K562 (cell line): ENCODE measurements around the gene ATP5PB. TPM values are rescaled to one million over a fixed set of nuclear protein-coding genes. Genes with fewer than 3 reads are reported as not detected.

Source experiments
- BCL6 ChIP-seq: fragments of 250-450 bp; sonication (Bioruptor Pico); IDR thresholded peaks from 2 replicates; pipeline ENCODE4 v1.4.0; 2020
- BMI1 ChIP-seq: fragments of 150-350 bp; IDR thresholded peaks from 2 replicates; pipeline ENCODE4 v1.6.1; 2014; ENCODE audit warnings: low read length
- CEBPG ChIP-seq, 3 experiments: fragments of 200-800 bp in 1 of 3; sonication (Bioruptor generic) in 1 of 3; sonication (generic) in 1 of 3; formaldehyde crosslinking in 1 of 3; IDR thresholded peaks in 2 of 3; conservative IDR thresholded peaks in 1 of 3; 2 replicates each; pipeline versions ENCODE4 v1.6.1 to v1.8.0; 2016 to 2022; ENCODE audit warnings: missing compliant biosample characterization in 2 of 3, missing genetic modification characterization in 2 of 3, mild to moderate bottlenecking in 1 of 3, missing genetic modification reagents in 1 of 3
- CTCFL ChIP-seq: IDR thresholded peaks from 2 replicates; pipeline ENCODE4 v1.6.1; 2011; ENCODE audit warnings: borderline replicate concordance, low read depth, mild to moderate bottlenecking, moderate library complexity, low read length; ENCODE audit not compliant: insufficient read depth, poor library complexity, severe bottlenecking
- DIDO1 ChIP-seq: fragments of 450-650 bp; IDR thresholded peaks from 2 replicates; pipeline ENCODE4 v1.6.1; 2016; ENCODE audit warnings: low read depth, missing biosample characterization, missing genetic modification characterization
- GABPB2 ChIP-seq: fragments of 250-450 bp; sonication (Bioruptor Pico); conservative IDR thresholded peaks from 2 replicates; pipeline ENCODE4 v1.5.1; 2021; ENCODE audit warnings: mild to moderate bottlenecking
- HMG20B ChIP-seq: fragments of 250-450 bp; sonication (Bioruptor Pico); IDR thresholded peaks from 2 replicates; pipeline ENCODE4 v1.5.0; 2021; ENCODE audit warnings: mild to moderate bottlenecking
- LCOR ChIP-seq: sonication (generic); formaldehyde crosslinking; IDR thresholded peaks from 2 replicates; pipeline ENCODE4 v1.8.0; 2022; ENCODE audit warnings: mild to moderate bottlenecking, missing genetic modification reagents
- MAFG ChIP-seq: fragments of 450-650 bp; conservative IDR thresholded peaks from 2 replicates; pipeline ENCODE4 v1.6.1; 2016; ENCODE audit warnings: missing genetic modification characterization, missing compliant biosample characterization
- PRMT5 ChIP-seq: sonication (generic); formaldehyde crosslinking; IDR thresholded peaks from 2 replicates; pipeline ENCODE4 v1.5.0; 2020; ENCODE audit warnings: missing genetic modification reagents
- SIN3B ChIP-seq: fragments of 450-650 bp; IDR thresholded peaks from 2 replicates; pipeline ENCODE4 v1.6.1; 2017; ENCODE audit warnings: low read depth, mild to moderate bottlenecking, moderate library complexity
- SREBF1 ChIP-seq: fragments of 150-350 bp; IDR thresholded peaks from 2 replicates; pipeline ENCODE4 v1.6.1; 2014; ENCODE audit warnings: antibody characterized with exemption, low read depth, low read length, borderline replicate concordance
- TBL1XR1 ChIP-seq, 2 experiments: IDR thresholded peaks; 2 replicates each; pipeline ENCODE4 v1.6.1; 2012; ENCODE audit warnings: improper control_type of control experiment in 2 of 2, low read length in 2 of 2, mild to moderate bottlenecking in 1 of 2
- THRB ChIP-seq: fragments of 450-650 bp; formaldehyde crosslinking; conservative IDR thresholded peaks from 2 replicates; pipeline ENCODE4 v1.4.0; 2022; ENCODE audit warnings: mild to moderate bottlenecking, missing genetic modification characterization
- XRCC5 ChIP-seq: fragments of 200-400 bp; formaldehyde crosslinking; IDR thresholded peaks from 2 replicates; pipeline ENCODE4 v1.6.1; 2017; ENCODE audit warnings: low read depth, mild to moderate bottlenecking, low read length
- ZKSCAN3 ChIP-seq: fragments of 250-450 bp; sonication (Bioruptor Pico); IDR thresholded peaks from 2 replicates; pipeline ENCODE4 v1.4.0; 2020
- ZNF12 ChIP-seq: sonication (generic); formaldehyde crosslinking; IDR thresholded peaks from 2 replicates; pipeline ENCODE4 v1.4.0; 2020; ENCODE audit warnings: mild to moderate bottlenecking, missing genetic modification reagents
- ZNF133 ChIP-seq: fragments of 250-450 bp; sonication (Bioruptor Pico); IDR thresholded peaks from 2 replicates; pipeline ENCODE4 v1.4.0; 2020; ENCODE audit warnings: mild to moderate bottlenecking
- ZNF224 ChIP-seq: sonication (generic); formaldehyde crosslinking; IDR thresholded peaks from 2 replicates; pipeline ENCODE4 v1.8.0; 2022; ENCODE audit warnings: mild to moderate bottlenecking, missing genetic modification reagents
- ZNF24 ChIP-seq: fragments of 450-650 bp; IDR thresholded peaks from 2 replicates; pipeline ENCODE4 v1.6.1; 2016
- ZNF274 ChIP-seq: IDR thresholded peaks from 2 replicates; pipeline ENCODE4 v1.6.1; 2011; ENCODE audit warnings: low read depth, mild to moderate bottlenecking, low read length, moderate library complexity, borderline replicate concordance
- ZNF583 ChIP-seq: fragments of 250-450 bp; sonication (Bioruptor Pico); IDR thresholded peaks from 2 replicates; pipeline ENCODE4 v1.4.0; 2020
- ZNF830 ChIP-seq: fragments of 250-450 bp; sonication (Bioruptor Pico); IDR thresholded peaks from 2 replicates; pipeline ENCODE4 v1.5.0; 2021; ENCODE audit warnings: mild to moderate bottlenecking
- polyA plus RNA-seq, 8 experiments: library from polyadenylated mRNA; depleted of rRNA in 4 of 8; stranded (reverse) in 5 of 8; unstranded in 3 of 8; fragments of >200 nt; fragmentation: Nextera tagmentation in 2 of 8; fragmentation: Illumina TruSeq in 1 of 8; extraction: Ambion mirVana in 2 of 8; extraction: Trizol in 1 of 8; gene quantifications; 2 replicates each; pipeline versions ENCODE4 v1.2.1 to v1.2.3, GENCODE V29; 2011 to 2014; ENCODE audit warnings: inconsistent platforms in 1 of 8, missing spikeins in 1 of 8
- total RNA-seq, 7 experiments: library from RNA; depleted of rRNA in 6 of 7; stranded (reverse); fragments of >200 nt in 6 of 7; fragmentation: Illumina TruSeq in 2 of 7; extraction: Trizol in 2 of 7; gene quantifications; 2 replicates each; pipeline versions ENCODE4 v1.2.1 to v1.2.3, GENCODE V29; 2011 to 2021; ENCODE audit warnings: low replicate concordance in 1 of 7
- TF ChIP-seq, protein P1 (sequence below): fragments of 450-650 bp; IDR thresholded peaks from 2 replicates; pipeline ENCODE4 v1.6.1; 2016; ENCODE audit warnings: antibody characterized with exemption
- TF ChIP-seq, protein P2 (sequence below): fragments of 450-650 bp; formaldehyde crosslinking; IDR thresholded peaks from 2 replicates; pipeline ENCODE4 v1.4.0; 2022; ENCODE audit warnings: missing genetic modification characterization

The ATP5PB gene
- total and polyA plus RNA-seq, 9 of the 15 experiments (the other 6 are each of a cell fraction or from before 2014, with no cell fraction given) = 651 to 2,735 (median 1,061) TPM

DNA sequence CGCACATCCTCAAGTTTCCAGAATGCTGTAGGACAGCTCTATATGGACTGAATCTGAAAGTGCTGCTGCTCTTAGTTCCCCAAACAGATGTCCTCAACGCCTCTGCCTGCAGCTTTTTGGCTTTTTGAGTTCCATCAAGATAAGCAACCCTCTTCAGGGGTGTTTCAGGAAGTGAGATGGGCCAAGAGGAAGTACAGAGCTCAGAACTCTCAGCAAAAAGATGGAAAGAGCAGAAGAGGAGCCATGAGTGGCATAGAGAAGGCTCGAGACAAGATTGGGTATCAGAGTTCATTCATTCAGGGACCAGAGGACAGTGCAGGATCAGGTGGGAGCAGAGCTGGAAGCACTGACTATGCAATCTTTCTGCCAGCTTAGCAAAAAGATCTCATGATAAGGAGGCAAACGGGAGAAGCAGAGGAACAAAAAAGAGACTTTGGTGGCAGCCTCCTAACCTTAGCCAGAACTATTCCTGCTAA is 54.4 kb downstream of the ATP5PB start, which contains the start of the genes ADORA3 and TMIGD3 (continued):
- TF ChIP-seq THRB (CRISPR knock-in tag) (no peak), PRMT5 (CRISPR knock-in tag) (no peak), TBL1XR1 (IDR thresholded peaks at IDR 0.05; ENCODE audit: low read length in 2 of 2) (no peak), DIDO1 (tag) (0 out of 2 replicates have a peak, but pooled peaks have one; percentile 33), ZNF583 (peak; percentile 75; the same call in 1 of the 2 replicates), CTCFL (no peak), GABPB2 (CRISPR knock-in tag) (no peak), ZNF830 (0 out of 2 replicates have a peak, but pooled peaks have one; percentile 37), BMI1 (no peak), BCL6 (CRISPR knock-in tag) (peak; percentile 70; the same call in 1 of the 2 replicates), ZNF12 (no peak), ZNF133 (CRISPR knock-in tag) (no peak), ZNF24 (no peak), XRCC5 (no peak), MAFG (peak; percentile 78), CEBPG (CRISPR knock-in tag; IDR thresholded peaks at IDR 0.05) (no peak), CEBPG (tag; conservative IDR thresholded peaks at IDR 0.05 in 1 of 2, IDR thresholded peaks at IDR 0.05 in 1 of 2) (peak; percentile 87 to 97), ZKSCAN3 (peak; percentile 37; the same call in 1 of the 2 replicates), SIN3B (no peak), LCOR (CRISPR knock-in tag) (peak; percentile 73), ZNF224 (no peak), HMG20B (0 out of 2 replicates have a peak, but pooled peaks have one; percentile 48), ZNF274 (no peak), SREBF1 (no peak)
- TF ChIP-seq, protein P1, sequence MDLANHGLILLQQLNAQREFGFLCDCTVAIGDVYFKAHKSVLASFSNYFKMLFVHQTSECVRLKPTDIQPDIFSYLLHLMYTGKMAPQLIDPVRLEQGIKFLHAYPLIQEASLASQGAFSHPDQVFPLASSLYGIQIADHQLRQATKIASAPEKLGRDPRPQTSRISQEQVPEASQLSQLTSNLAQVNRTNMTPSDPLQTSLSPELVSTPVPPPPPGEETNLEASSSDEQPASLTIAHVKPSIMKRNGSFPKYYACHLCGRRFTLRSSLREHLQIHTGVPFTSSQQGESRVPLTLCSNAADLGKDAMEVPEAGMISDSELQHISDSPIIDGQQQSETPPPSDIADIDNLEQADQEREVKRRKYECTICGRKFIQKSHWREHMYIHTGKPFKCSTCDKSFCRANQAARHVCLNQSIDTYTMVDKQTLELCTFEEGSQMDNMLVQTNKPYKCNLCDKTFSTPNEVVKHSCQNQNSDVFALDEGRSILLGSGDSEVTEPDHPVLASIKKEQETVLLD = no peak
- TF ChIP-seq, protein P2, sequence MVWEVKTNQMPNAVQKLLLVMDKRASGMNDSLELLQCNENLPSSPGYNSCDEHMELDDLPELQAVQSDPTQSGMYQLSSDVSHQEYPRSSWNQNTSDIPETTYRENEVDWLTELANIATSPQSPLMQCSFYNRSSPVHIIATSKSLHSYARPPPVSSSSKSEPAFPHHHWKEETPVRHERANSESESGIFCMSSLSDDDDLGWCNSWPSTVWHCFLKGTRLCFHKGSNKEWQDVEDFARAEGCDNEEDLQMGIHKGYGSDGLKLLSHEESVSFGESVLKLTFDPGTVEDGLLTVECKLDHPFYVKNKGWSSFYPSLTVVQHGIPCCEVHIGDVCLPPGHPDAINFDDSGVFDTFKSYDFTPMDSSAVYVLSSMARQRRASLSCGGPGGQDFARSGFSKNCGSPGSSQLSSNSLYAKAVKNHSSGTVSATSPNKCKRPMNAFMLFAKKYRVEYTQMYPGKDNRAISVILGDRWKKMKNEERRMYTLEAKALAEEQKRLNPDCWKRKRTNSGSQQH (CRISPR knock-in tag) = no peak
